NCI-H1105 (cell line): ENCODE data around the gene TOB1.
A peak's percentile ranks its signal among the peaks of the same experiment; 100 is the strongest.
"Not testable (repeated sequence)": the region's sequence is repeated elsewhere in the genome, so short reads cannot be mapped to it uniquely, and the experiment has no call there.

Source experiments
- DNase-seq: peaks from one replicate; lab custom pipeline; 2025; lab: John Stamatoyannopoulos, UW

Gene TOB1

GRCh38 chr17:50868602-50869001 is 2.4 kb upstream of the TOB1 start:
- no peak for DNase-seq

- DNase-seq = no peak
Observed at GRCh38 chr17:50868140-50868438, 1.9 kb upstream of the TOB1 start.

- peak; percentile 94 for DNase-seq
Observed at GRCh38 chr17:50867363-50868139, 1.4 kb upstream of the TOB1 start.

- DNase-seq = peak; percentile 62
Observed at GRCh38 chr17:50866950-50867362, 802 bp upstream of the TOB1 start.

- no peak for DNase-seq
Observed at GRCh38 chr17:50865868-50866260, 290 bp downstream of the TOB1 start.

GRCh38 chr17:50865060-50865867 is 890 bp downstream of the TOB1 start:
- DNase-seq = peak; percentile 21

GRCh38 chr17:50864747-50865059 is 1.5 kb downstream of the TOB1 start:
- no peak for DNase-seq

- DNase-seq = no peak
Observed at GRCh38 chr17:50863931-50864330, 2.2 kb downstream of the TOB1 start.

- no peak for DNase-seq
Observed at GRCh38 chr17:50863221-50863843, 2.8 kb downstream of the TOB1 start.

GRCh38 chr17:50861822-50862528 is 4.2 kb downstream of the TOB1 start:
- DNase-seq = no peak

GRCh38 chr17:50861334-50861676 is 4.8 kb downstream of the TOB1 start:
- no peak for DNase-seq

- not testable (repeated sequence) for DNase-seq
Observed at GRCh38 chr17:50859727-50860126, 6.4 kb downstream of the TOB1 start.

- no peak for DNase-seq
Observed at GRCh38 chr17:50858486-50859225, 7.5 kb downstream of the TOB1 start.

- DNase-seq = no peak
Observed at GRCh38 chr17:50856431-50856830, 9.7 kb downstream of the TOB1 start.

GRCh38 chr17:50855708-50856330 is 10.3 kb downstream of the TOB1 start:
- no peak for DNase-seq

GRCh38 chr17:50853781-50854180 is 12.4 kb downstream of the TOB1 start:
- DNase-seq = no peak

- DNase-seq = no peak
Observed at GRCh38 chr17:50853015-50853615, 13.0 kb downstream of the TOB1 start.

GRCh38 chr17:50850640-50851039 is 15.5 kb downstream of the TOB1 start:
- no peak for DNase-seq

GRCh38 chr17:50848711-50849110 is 17.4 kb downstream of the TOB1 start:
- no peak for DNase-seq

GRCh38 chr17:50848039-50848438 is 18.1 kb downstream of the TOB1 start:
- no peak for DNase-seq

GRCh38 chr17:50847566-50847965 is 18.6 kb downstream of the TOB1 start:
- no peak for DNase-seq
